GM12874 (cell line): ENCODE measurements around the gene NPTX2.

Source experiments
- CTCF ChIP-seq: IDR thresholded peaks from 2 replicates; pipeline ENCODE4 v1.5.1; 2011; ENCODE audit warnings: low read depth, mild to moderate bottlenecking, control low read depth, low read length, moderate library complexity; ENCODE audit not compliant: insufficient read depth

Gene NPTX2

DNA sequence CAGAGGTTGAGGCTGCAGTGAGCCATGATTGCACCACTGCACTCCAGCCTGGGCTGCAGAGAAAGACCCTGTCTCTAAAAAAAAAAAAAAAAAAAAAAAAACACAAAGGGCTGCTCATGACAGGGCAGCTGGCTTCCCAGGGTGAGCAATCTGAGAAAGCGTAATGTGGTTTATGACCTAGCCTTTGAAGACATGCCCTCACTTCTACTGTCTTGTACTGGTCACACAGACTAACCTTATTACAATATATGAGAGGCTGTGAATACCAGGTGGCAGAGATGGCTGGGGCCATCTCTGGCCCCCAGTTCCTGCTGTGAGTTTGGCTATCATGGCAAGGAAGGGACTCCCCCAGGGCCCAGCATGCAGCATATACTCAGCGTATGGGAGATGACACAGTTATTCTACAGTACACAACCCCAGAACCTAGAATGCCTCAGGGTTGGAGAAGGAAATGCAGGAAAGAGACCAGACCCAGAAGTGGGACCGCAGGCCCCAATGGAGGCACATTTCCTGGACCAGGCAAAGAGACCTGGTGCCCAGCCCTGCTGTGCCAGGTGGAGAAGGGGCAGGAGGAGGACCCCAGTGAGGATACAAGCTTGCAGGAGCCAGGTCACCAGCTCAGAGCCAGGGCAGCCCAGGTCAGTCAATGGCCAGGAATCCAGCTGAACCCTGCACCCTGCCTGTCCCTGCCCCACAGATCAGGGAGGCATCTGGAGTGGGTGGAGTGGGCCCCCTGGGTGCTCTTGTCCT is 26.3 kb downstream of the NPTX2 start:
- TF ChIP-seq CTCF, result no peak

DNA sequence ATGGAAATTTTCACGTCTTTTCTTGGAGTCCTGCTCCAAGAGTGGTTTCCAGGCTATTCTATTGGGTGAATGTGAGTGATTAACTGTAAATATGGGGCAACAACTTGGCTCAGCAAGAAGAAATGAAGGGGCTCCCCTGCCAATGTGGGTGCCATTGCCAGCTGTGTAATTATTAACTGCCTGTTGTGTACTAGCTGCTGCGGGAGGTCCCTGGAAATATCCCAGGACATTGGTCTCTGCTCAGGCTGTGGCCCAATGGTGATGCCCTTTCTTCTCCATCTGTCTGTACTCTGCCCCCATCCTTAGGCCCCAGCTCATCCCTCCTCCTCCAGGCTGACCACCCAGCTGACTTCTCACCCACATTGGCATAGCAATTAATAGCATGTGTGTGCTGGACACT is 29.4 kb downstream of the NPTX2 start:
- TF ChIP-seq CTCF, result no peak

- TF ChIP-seq CTCF, result no peak
Observed at GRCh38 chr7:98647326-98647725, 30.2 kb downstream of the NPTX2 start.

DNA sequence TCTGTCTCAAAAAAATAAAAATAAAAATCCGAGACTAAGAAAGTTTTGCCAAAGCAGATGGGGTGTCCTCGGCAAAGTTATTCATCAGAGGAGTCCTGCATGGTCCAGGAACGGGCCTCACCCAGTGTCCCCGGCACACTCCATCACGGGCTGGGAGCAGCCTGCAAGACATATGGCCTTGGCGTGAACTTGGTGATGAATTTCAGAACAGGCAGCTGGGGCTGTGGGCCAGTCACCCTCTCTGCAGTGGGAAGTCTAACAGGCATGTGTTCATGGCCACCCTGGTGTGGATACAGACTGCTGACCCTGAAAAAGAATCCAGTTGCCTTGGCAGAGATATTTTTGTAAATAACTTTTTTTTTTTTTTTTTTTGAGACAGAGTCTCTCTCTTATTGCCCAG is 34.7 kb downstream of the NPTX2 start:
- no peak for TF ChIP-seq CTCF

GRCh38 chr7:98653601-98654310 is 36.7 kb downstream of the NPTX2 start:
- no peak for TF ChIP-seq CTCF

DNA sequence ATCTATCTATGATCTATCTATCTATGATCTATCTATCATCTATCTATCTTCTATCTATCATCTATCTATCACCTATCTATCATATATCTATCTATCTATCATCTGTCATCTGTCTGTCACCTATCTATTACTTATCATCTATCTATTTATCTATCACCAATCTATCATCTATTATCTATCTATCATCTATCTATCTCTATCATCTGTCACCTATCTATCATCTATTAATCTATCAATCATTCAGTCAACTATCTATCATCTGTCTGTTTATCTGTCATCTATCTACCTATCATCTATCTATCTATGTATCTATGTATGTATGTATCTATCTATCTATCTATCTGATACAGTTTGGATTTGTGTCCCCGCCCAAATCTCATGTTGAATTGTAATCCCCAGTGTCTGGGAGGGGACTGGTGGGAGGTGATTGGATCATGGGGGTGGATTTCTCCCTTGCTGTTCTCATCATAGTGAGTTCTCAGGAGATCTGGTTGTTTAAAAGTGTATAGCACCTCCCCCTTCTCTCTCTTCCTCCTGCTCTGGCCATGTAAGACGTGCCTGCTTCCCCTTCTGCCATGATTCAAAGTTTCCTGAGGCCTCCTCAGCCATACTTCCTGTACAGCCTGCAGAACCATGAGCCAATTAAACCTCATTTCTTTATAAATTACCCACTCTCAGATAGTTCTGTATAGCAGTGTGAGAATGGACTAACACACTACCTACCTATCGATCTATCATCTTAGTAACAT is 37.6 kb downstream of the NPTX2 start:
- no peak for TF ChIP-seq CTCF

DNA sequence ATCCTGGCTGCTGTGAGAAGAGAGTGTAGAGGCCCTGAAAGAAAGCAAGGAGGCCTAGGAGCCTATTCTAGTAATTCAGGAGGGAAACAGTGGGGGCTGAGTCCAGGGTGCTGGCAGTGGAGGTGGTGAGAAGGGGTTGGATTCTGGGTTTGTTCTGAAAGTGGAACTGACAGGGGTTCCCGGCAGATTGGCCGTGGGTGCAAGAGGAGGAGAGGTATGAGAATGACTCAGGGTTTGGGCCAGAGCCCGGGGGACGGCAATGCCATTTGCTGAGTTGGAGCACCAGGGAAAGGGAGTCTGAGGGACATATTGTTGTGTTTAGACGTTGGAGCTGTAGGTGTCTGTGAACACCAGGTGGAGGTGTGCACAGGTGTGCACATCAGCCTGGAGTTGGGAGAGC is 38.5 kb downstream of the NPTX2 start:
- TF ChIP-seq CTCF, result no peak
